Nephron (organoid): ENCODE results near the gene TRIM65.
"Not testable (repeated sequence)": the region's sequence is repeated elsewhere in the genome, so short reads cannot be mapped to it uniquely, and the experiment has no call there.

ENCODE experiments used
- H3K27ac Mint-ChIP-seq, 3 experiments: 2 replicates each; pipeline ENCODE4 v1.8.0; 2020; ENCODE audit warnings: mixed read lengths in 3 of 3, mild to moderate bottlenecking in 2 of 3, moderate library complexity in 1 of 3
- H3K27me3 Mint-ChIP-seq: 2 replicates; pipeline ENCODE4 v1.8.0; 2021; ENCODE audit warnings: low read depth, mild to moderate bottlenecking, moderate library complexity, mixed read lengths
- H3K36me3 Mint-ChIP-seq: 2 replicates; pipeline ENCODE4 v1.8.0; 2020; ENCODE audit warnings: low read depth, mixed read lengths
- H3K4me1 Mint-ChIP-seq: 2 replicates; pipeline ENCODE4 v1.8.0; 2020; ENCODE audit warnings: mixed read lengths
- H3K4me3 Mint-ChIP-seq, 3 experiments: 2 replicates each; pipeline ENCODE4 v1.8.0; 2020; ENCODE audit warnings: mild to moderate bottlenecking in 3 of 3, mixed read lengths in 3 of 3, moderate library complexity in 2 of 3
- H3K9me3 Mint-ChIP-seq: 2 replicates; pipeline ENCODE4 v1.8.0; 2020; ENCODE audit warnings: mixed read lengths
- TF ChIP-seq, protein P1 (sequence below), 3 experiments: fragments of 200-600 bp; sonication (generic); IDR thresholded peaks; one replicate each; pipeline ENCODE4 v1.5.0; 2021; ENCODE audit warnings: antibody characterized with exemption in 3 of 3; ENCODE audit not compliant: unreplicated experiment in 3 of 3

TRIM65 gene

DNA sequence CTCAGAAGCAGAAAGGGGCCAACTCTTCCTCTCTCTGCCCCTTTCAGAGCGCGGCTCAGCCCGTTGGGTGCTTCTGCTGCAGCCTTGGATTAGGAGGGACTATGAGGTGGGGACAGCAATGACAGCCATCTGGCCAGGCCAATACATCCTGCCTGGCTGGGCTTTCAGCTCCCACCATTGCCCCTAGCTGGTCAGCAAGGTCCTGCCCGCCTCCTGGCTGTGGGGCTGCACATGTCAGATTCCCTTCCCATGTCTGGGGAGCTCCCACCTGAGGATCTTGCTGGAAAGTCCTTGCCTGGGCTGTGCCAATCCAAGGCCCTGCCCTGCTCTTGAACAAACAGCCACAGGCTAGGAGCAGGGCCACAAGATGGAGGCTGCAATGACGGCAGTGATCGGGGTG, 8.3 kb downstream of the TRIM65 start:
- Mint-ChIP-seq H3K4me3 (no peak overlapping the region), H3K27me3 (peaks cover 3% of the 10 kb centered on the region), H3K36me3 (peaks cover 6% of the 10 kb centered on the region), H3K9me3 (no peaks in the 10 kb centered on the region), H3K4me1 (no peaks in the 10 kb centered on the region), H3K27ac (no peak overlapping the region)
- TF ChIP-seq, protein P1, sequence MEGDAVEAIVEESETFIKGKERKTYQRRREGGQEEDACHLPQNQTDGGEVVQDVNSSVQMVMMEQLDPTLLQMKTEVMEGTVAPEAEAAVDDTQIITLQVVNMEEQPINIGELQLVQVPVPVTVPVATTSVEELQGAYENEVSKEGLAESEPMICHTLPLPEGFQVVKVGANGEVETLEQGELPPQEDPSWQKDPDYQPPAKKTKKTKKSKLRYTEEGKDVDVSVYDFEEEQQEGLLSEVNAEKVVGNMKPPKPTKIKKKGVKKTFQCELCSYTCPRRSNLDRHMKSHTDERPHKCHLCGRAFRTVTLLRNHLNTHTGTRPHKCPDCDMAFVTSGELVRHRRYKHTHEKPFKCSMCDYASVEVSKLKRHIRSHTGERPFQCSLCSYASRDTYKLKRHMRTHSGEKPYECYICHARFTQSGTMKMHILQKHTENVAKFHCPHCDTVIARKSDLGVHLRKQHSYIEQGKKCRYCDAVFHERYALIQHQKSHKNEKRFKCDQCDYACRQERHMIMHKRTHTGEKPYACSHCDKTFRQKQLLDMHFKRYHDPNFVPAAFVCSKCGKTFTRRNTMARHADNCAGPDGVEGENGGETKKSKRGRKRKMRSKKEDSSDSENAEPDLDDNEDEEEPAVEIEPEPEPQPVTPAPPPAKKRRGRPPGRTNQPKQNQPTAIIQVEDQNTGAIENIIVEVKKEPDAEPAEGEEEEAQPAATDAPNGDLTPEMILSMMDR (IDR thresholded peaks at IDR 0.05; ENCODE audit: unreplicated experiment in 3 of 3), result no peak

DNA sequence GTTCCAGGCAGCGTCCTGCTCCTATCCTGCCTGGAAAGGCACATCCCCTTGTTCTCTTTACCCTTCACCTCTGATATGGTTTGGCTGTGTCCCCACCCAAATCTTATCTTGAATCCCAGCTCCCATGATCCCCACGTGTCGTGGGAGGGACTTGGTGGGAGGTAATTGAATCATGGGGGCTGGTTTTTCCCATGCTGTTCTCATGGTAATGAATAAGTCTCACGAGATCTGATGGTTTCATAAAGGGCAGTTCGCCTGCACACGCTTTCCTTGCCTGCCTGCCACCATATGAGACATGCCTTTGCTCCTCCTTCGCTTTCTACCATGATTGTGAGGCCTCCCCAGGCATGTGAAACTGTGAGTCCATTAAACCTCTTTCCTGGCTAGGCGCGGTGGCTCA, 10.9 kb downstream of the TRIM65 start:
- not testable (repeated sequence) for H3K27ac Mint-ChIP-seq
- H3K27me3 Mint-ChIP-seq, result peaks cover 10% of the 10 kb centered on the region

DNA sequence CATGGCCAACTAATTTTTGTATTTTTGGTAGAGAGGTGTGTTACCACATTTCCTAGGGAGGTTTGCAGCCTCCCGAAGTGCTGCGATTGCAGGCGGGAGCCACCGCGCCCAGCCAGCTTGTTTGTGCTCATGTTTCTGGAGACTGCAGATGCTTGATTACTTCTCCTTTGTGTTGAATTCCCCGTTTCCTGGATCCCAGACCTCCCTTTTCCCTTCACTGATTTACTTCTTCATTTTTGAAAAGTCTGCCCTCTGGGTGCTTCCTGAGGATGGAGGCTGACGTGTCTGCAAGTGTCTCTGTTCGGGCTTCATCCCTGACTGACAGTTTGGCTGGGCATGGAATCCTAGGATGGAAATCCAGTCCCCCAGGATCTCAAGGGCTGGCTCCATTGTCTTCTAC, 11.3 kb downstream of the TRIM65 start:
- TF ChIP-seq, protein P1 (IDR thresholded peaks at IDR 0.05; ENCODE audit: unreplicated experiment in 3 of 3), result no peak
- Mint-ChIP-seq H3K27me3 (peaks cover 15% of the 10 kb centered on the region), H3K4me1 (no peaks in the 10 kb centered on the region), H3K36me3 (peaks cover 4% of the 10 kb centered on the region), H3K4me3 (no peak overlapping the region), H3K9me3 (no peaks in the 10 kb centered on the region), H3K27ac (no peak overlapping the region)

More for the DNA sequence above, 10.9 kb downstream of the TRIM65 start:
- not testable (repeated sequence) for H3K9me3 Mint-ChIP-seq, H3K4me3 Mint-ChIP-seq, H3K36me3 Mint-ChIP-seq, H3K4me1 Mint-ChIP-seq

DNA sequence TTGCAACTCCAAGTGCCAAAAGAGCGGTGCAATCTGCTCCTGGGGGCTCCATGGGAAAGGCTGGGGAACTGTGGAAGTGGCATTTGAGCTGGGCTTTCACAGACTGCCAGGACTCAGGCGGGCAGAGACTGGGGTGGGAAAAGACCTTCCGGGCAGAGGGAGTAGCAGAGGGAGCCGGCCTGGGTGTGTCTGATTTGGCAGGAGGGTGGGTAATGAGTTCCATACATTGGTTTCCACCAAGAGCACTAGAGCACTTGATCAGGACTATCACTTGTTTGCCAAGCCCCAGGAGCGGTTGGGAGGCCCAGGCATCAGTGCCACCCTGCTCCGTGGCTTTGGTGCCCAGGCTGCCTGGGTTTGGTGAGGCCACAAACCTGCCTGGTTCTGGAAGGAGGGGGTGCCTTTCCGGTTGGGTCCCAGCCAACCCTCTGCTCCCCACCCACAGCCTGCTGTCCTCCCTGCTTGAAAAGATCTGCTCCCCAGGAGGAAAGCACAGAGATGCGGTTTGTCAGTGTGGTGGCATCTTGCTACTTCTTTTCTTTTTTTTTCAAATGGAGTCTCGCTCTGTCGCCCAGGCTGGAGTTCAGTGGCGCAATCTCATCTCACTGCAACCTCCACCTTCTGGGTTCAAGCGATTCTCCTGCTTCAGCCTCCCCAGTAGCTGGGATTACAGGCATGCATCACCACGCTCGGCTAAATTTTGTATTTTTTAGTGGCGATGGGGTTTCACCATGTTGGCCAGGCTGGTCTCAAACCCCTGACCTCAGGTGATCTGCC, 14.9 kb downstream of the TRIM65 start:
- H3K27me3 Mint-ChIP-seq, result peaks cover 37% of the 10 kb centered on the region
- no peaks in the 10 kb centered on the region for H3K36me3 Mint-ChIP-seq
- no peaks in the 10 kb centered on the region for H3K9me3 Mint-ChIP-seq
- TF ChIP-seq, protein P1 (IDR thresholded peaks at IDR 0.05; ENCODE audit: unreplicated experiment in 3 of 3), result no peak
- no peak overlapping the region for H3K27ac Mint-ChIP-seq
- H3K4me1 Mint-ChIP-seq, result peaks cover 9% of the 10 kb centered on the region
- H3K4me3 Mint-ChIP-seq, result no peak overlapping the region

- Mint-ChIP-seq H3K27me3 (peaks cover 45% of the 10 kb centered on the region), H3K4me1 (peaks cover 14% of the 10 kb centered on the region), H3K4me3 (peak overlapping the region; percentile 29 to 60 (median 60)), H3K36me3 (no peaks in the 10 kb centered on the region), H3K27ac (peak overlapping the region in 1 of 3 experiments; percentile 61), H3K9me3 (no peaks in the 10 kb centered on the region)
- TF ChIP-seq, protein P1 (IDR thresholded peaks at IDR 0.05; ENCODE audit: unreplicated experiment in 3 of 3), result no peak
Observed at GRCh38 chr17:75880266-75880665, 16.5 kb downstream of the TRIM65 start.

- TF ChIP-seq, protein P1 (IDR thresholded peaks at IDR 0.05; ENCODE audit: unreplicated experiment in 3 of 3), result no peak
- Mint-ChIP-seq H3K36me3 (no peaks in the 10 kb centered on the region), H3K27me3 (peaks cover 45% of the 10 kb centered on the region), H3K4me3 (peak within 1 kb of the TSS; percentile 76 to 92 (median 83)), H3K9me3 (no peaks in the 10 kb centered on the region), H3K27ac (peak within 1 kb of the TSS; percentile 36 to 89 (median 84)), H3K4me1 (peaks cover 14% of the 10 kb centered on the region)
Observed at GRCh38 chr17:75878174-75878998, 18.4 kb downstream of the TRIM65 start, which contains the start of gene TRIM47. TRIM47 (minus strand) TSS chr17:75878581; CDS start chr17:75878548, 33 bp downstream.
